GM12892 (cell line): ENCODE results near the gene TMTC3.

Source experiments
- POLR2A ChIP-seq: IDR thresholded peaks from 2 replicates; pipeline ENCODE4 v1.6.1; 2011; ENCODE audit warnings: low read depth, low read length, control low read depth
- POLR2AphosphoS5 ChIP-seq: IDR thresholded peaks from 2 replicates; pipeline ENCODE4 v1.6.1; 2011; ENCODE audit warnings: low read depth, low read length, control low read depth

- no peak for TF ChIP-seq POLR2AphosphoS5
- no peak for TF ChIP-seq POLR2A
Measured at GRCh38 chr12:88227263-88227662, 85.2 kb downstream of the TMTC3 start.
